HL-60 (cell line): ENCODE measurements around the gene SLC17A3.

Source experiments
- DNase-seq, 2 experiments: peaks; one replicate each; pipeline ENCODE4 v3.0.0-alpha.2; 2010 to 2020; ENCODE audit warnings: low read depth in 1 of 2, low spot score in 1 of 2
- H3K27ac ChIP-seq: fragments of 250-450 bp; sonication (Bioruptor Pico); replicated peaks from 2 replicates; pipeline ENCODE4 v1.5.1; 2020; ENCODE audit warnings: mild to moderate bottlenecking, moderate library complexity
- H3K27me3 ChIP-seq: fragments of 250-450 bp; sonication (Bioruptor Pico); 2 replicates; pipeline ENCODE4 v1.5.1; 2021; ENCODE audit warnings: mild to moderate bottlenecking, moderate library complexity; ENCODE audit not compliant: insufficient read depth, poor library complexity, severe bottlenecking
- H3K4me3 ChIP-seq: replicated peaks from 2 replicates; pipeline ENCODE4 v1.5.1; 2011; ENCODE audit warnings: mild to moderate bottlenecking, control low read depth, low read length; ENCODE audit not compliant: insufficient read depth
- GABPA ChIP-seq: IDR thresholded peaks from 2 replicates; pipeline ENCODE4 v1.6.1; 2012; ENCODE audit warnings: low read depth
- POLR2AphosphoS5 ChIP-seq: IDR thresholded peaks from 2 replicates; pipeline ENCODE4 v1.6.1; 2012; ENCODE audit warnings: low read depth
- REST ChIP-seq: IDR thresholded peaks from 2 replicates; pipeline ENCODE4 v1.6.1; 2012; ENCODE audit warnings: low read depth; ENCODE audit not compliant: insufficient replicate concordance
- SPI1 ChIP-seq: IDR thresholded peaks from 2 replicates; pipeline ENCODE4 v1.6.1; 2012; ENCODE audit warnings: low read depth, mild to moderate bottlenecking, borderline replicate concordance
- TF ChIP-seq, protein P1 (sequence below): IDR thresholded peaks from one replicate; pipeline ENCODE4 v1.5.1; 2011; ENCODE audit warnings: low read length, control low read depth, inconsistent platforms; ENCODE audit not compliant: insufficient read depth

Gene SLC17A3

DNA sequence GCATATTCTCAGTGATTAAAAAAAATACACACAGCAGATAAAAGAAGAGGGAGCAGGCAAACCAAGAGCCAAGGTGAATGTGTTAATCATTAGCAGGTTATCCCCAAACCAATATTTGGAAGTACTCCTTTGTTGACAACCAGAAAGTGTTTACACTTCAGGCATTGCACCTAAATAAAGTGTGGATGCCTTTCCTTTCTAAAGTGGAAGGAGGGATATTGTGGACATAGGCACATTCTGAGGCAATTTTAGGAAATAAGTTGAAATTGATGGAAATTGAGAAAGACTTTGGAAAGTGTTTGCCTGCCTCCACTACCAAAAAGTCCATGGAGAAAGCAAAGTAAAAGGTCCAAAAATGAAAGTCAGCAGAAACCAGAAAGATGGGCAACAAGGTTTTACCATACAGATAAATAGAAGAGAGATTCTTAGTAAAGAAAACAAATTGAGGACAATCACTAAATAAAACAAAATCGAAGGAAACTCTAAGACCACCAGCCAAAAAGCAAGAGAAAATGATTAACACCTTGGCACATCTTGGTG lies 33.5 kb upstream of the SLC17A3 start:
- H3K27ac ChIP-seq, result no peak overlapping the region
- H3K4me3 ChIP-seq, result no peak overlapping the region
- TF ChIP-seq POLR2AphosphoS5 (no peak), SPI1 (no peak), GABPA (no peak), REST (no peak)
- TF ChIP-seq, protein P1, sequence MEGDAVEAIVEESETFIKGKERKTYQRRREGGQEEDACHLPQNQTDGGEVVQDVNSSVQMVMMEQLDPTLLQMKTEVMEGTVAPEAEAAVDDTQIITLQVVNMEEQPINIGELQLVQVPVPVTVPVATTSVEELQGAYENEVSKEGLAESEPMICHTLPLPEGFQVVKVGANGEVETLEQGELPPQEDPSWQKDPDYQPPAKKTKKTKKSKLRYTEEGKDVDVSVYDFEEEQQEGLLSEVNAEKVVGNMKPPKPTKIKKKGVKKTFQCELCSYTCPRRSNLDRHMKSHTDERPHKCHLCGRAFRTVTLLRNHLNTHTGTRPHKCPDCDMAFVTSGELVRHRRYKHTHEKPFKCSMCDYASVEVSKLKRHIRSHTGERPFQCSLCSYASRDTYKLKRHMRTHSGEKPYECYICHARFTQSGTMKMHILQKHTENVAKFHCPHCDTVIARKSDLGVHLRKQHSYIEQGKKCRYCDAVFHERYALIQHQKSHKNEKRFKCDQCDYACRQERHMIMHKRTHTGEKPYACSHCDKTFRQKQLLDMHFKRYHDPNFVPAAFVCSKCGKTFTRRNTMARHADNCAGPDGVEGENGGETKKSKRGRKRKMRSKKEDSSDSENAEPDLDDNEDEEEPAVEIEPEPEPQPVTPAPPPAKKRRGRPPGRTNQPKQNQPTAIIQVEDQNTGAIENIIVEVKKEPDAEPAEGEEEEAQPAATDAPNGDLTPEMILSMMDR, result no peak
- no peak for DNase-seq
- H3K27me3 ChIP-seq, result no peaks in the 10 kb centered on the region

- Histone ChIP-seq H3K27ac (no peak overlapping the region), H3K4me3 (no peak overlapping the region), H3K27me3 (no peaks in the 10 kb centered on the region)
- TF ChIP-seq REST (no peak), SPI1 (no peak), POLR2AphosphoS5 (no peak), GABPA (no peak)
- TF ChIP-seq, protein P1, result no peak
- no peak for DNase-seq
Observed at GRCh38 chr6:25903467-25904099, 29.5 kb upstream of the SLC17A3 start.

DNA sequence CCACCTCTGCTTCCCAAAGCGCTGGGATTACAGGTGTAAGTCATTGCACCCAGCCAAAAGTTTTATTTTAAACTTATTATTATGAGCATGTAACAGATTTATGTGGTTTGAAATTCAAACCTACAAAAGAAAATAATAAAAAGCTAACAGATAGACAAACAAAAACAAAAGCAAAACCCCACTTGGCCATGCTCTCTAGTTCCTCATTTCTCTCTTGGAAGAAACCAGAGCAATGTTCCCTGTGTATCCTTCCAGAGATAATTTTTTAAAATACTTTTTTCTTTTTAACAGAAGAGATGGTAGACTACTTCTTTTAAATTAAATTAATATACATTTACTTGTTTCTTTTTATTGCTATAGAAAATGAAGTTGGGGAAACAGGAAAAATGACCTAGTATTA lies 28.0 kb upstream of the SLC17A3 start:
- TF ChIP-seq POLR2AphosphoS5 (no peak), GABPA (no peak), SPI1 (no peak), REST (no peak)
- TF ChIP-seq, protein P1, result no peak
- no peak for DNase-seq
- no peaks in the 10 kb centered on the region for H3K27me3 ChIP-seq
- no peak overlapping the region for H3K27ac ChIP-seq
- H3K4me3 ChIP-seq, result no peak overlapping the region
